GM21360 (cell line): ENCODE results near the gene ITGB4.
"Not testable (repeated sequence)": the region's sequence is repeated elsewhere in the genome, so short reads cannot be mapped to it uniquely, and the experiment has no call there.

ENCODE experiments used
- ATAC-seq: cut with Tn5 transposase; IDR thresholded peaks from one replicate; pipeline ENCODE4 v1.9.1; 2021; ENCODE audit warnings: mild to moderate bottlenecking, moderate library complexity; ENCODE audit not compliant: unreplicated experiment

The ITGB4 gene

GRCh38 chr17:75752802-75753513 is 31.7 kb downstream of the ITGB4 start:
- no peak for ATAC-seq

DNA sequence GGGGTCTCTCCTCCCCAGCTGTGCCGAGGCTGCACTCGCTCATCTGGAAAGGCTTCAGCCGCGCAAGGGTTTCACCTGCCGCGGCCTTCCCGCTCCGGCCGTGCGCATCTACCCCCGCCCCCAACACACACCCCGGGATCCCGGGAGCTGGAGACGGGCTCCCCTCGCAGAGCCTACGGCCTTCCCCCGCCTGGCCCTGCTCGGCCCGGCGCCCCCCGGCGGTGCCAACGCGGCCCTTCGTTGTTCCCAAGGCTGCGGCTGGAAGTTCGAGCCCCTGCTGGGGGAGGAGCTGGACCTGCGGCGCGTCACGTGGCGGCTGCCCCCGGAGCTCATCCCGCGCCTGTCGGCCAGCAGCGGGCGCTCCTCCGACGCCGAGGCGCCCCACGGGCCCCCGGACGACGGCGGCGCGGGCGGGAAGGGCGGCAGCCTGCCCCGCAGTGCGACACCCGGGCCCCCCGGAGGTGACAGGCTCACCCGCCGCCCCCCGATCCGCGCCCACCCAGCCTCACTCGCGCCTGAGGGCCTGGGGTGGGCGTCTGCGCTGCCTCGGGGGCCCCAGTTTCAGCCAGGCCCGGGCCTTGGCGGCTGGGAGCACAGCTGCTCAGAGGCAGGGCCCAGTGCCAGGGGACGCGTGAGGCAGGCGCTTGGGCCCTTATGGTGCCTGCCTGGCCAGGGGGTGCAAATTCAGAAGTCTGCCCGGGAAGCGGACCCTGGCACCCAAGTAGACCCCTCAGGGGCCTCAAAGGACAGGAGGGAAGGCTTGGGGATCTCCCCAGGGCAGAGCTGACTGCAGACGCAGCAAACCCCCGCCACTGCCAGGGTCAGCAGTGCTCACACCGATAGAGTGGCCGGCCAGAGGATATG is 32.5 kb downstream of the ITGB4 start:
- peak; percentile 42 for ATAC-seq

GRCh38 chr17:75754378-75755204 is 33.3 kb downstream of the ITGB4 start:
- no peak for ATAC-seq

DNA sequence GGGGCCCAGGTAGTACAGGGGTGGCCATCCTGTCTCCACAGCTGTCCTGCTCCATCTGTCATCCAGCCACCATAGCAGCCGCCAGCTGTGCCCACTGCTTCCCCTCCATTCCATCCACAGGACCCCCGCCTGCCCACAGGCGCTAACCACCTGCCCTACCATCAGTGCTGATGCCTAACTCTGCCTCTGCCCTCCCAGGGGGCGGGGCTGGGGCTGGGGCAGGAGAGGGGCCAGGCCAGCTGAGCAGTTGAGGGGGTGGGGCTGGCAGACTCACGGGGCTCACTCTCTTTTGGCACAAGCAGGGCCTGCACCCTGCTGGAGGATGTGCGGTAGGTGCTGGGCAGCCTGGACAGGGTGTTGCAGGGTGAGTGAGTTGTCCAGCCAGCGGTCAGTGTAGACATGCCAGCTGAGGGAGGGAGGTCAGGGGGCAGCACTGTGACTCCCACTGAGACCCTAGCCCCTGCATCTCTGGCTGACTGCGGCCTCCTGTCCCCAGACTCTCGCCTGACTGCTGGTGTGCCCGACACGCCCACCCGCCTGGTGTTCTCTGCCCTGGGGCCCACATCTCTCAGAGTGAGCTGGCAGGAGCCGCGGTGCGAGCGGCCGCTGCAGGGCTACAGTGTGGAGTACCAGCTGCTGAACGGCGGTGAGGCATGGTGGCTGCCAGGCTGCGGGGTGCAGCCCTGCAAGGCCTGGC is 34.1 kb downstream of the ITGB4 start:
- ATAC-seq = no peak

DNA sequence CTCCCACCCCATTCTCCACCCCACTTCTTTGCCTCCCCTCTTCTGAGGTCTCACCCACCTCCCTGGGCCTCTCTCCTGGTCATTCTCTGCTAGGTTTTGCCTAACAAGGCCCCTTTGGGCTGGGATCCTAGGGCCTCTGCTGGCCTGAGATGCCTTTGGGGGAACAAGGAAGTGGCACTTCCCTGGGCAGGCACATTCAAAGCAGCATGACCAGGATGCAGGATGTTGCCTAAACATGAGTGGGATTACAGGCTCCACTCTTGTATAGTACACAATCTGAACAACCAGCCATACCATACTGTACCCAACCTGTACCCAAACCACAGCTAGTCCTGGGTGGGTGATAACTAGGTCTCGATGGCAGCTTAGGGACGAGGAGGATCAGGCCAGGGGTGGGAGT is 34.7 kb downstream of the ITGB4 start:
- ATAC-seq = no peak

GRCh38 chr17:75756451-75757085 is 35.3 kb downstream of the ITGB4 start:
- ATAC-seq = no peak

DNA sequence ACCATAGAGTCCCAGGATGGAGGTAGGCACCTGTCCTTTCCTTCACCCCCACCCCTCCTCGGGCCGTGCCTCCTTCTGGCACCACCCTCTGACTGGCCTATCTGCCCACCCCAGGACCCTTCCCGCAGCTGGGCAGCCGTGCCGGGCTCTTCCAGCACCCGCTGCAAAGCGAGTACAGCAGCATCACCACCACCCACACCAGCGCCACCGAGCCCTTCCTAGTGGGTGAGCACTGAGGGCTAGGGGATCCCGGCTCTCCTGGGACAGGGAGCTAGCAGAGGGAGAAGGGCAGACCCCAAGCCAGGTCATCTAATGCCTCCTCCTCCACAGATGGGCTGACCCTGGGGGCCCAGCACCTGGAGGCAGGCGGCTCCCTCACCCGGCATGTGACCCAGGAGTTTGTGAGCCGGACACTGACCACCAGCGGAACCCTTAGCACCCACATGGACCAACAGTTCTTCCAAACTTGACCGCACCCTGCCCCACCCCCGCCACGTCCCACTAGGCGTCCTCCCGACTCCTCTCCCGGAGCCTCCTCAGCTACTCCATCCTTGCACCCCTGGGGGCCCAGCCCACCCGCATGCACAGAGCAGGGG is 35.9 kb downstream of the ITGB4 start:
- ATAC-seq = no peak

- no peak for ATAC-seq
Observed at GRCh38 chr17:75758131-75758905, 37.1 kb downstream of the ITGB4 start.

- no peak for ATAC-seq
Observed at GRCh38 chr17:75759457-75759856, 38.2 kb downstream of the ITGB4 start.

- ATAC-seq = not testable (repeated sequence)
Observed at GRCh38 chr17:75759978-75760640, 38.9 kb downstream of the ITGB4 start.

GRCh38 chr17:75762513-75763268 is 41.4 kb downstream of the ITGB4 start:
- ATAC-seq = no peak

GRCh38 chr17:75763269-75763607 is 42.0 kb downstream of the ITGB4 start:
- no peak for ATAC-seq

DNA sequence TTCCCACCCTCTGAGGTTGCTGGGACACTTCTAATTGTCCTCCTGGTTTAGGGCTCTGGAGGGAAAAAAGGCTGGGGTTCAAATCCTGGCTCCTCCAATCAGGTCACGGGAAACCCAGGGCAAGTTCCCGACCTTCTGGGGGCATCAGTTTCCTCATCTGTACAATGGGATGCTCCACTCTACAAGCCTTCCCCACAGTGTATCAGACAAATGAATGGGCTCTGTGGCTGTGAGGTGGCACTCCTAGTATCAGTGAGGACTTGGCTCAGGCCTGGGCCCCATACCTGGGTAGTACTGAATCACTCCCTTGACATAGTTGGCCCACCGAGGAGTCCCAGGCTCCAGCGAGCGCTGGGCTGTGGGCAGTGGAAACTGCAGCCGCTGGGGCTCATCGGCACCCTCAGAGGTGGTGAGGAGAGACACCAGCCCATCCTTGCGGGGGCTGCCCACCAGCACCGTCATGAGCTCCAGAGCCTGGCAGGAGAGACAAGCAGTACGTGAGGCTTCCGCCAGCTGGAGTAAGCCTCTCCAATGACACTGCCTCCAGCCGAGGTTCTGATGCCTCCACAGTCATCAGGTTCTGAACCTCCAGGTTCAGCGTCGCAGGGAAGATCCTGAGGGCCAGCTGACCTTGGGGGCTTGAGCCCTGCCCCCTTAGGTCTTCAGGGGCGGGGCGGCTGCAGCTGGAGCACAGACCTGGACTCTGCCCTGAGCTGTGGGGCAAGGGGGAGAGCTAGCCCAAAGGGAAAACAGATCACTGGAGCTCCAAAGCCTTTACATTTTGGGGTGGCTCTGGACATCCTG is 42.6 kb downstream of the ITGB4 start:
- no peak for ATAC-seq

DNA sequence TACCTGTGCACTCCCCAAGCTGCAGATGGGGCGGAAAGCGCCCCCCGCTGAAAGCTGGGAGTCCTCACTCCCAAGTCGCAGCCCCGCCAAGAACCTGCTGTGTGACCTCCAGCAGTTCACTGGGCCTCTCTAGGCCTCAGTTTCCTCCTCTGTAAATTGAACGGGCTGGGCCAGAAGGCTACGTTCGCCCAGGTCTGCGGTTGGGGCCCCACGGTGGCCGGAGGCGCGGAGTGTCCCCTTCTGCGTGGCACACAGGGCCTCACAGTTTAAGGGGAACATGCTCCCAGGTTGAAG is 43.1 kb downstream of the ITGB4 start:
- no peak for ATAC-seq

DNA sequence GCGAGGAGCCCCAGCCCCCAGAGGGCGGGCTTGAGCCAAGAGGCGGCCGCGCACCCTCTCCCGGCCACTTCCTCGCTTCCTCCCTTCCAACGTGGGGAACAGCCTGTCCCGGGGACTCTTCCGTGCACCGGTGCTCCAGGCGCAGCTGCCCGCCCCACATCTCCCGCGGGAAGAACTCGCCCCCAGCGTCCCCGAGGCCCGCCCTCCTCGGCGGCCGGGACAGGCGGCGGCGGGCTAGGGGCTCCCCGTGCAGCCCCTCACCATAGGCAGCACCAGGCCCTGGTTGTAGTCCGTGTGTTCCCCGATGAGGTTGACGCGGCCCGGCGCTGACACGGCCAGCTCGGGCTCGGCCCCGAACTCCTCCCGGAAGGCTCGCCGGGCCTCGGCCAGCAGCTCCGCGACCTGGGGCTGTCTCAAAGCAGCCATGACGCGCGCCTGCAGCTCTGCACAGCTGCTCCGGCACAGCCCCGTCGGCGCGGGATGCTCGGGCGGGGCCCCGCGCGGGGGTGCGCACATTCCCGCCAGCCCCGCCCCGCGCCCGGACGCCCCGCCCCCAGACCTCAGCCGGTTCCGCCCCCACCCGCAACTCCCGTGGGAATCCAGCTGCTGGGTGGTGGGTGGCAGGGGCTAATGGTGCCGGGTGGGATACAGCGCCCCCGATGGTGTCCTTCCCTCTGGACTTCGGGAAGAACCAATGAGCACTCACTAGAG is 43.6 kb downstream of the ITGB4 start, which contains the start of gene GALK1:
GALK1 (minus strand) TSS at position 482 of the 711 bp plus-strand sequence; CDS start at position 426, 56 bp downstream.
- ATAC-seq = no peak

DNA sequence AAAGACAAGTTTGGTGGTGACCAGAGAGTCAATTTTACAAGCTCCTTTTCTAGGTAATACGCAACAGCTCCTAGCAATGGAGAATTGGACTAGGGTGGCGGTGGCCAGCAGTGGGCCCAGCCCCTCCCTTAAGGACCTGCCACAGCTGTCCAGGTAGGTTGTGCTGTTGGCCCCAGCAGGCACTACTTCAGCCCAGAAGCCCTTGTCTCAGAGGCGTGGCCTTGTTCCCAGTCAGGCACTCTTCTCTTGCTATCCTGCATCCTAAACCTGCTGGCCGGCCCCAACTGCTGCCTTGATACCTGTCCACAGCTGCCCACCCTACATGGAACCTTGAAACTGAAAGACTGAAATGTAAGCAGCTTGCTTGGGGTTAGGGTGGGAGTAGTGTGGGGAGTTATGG is 44.7 kb downstream of the ITGB4 start:
- ATAC-seq = no peak

GRCh38 chr17:75767881-75768280 is 46.6 kb downstream of the ITGB4 start:
- no peak for ATAC-seq
